ENCODE data around the gene SYNGR3.
A peak's percentile ranks its signal among the peaks of the same experiment; 100 is the strongest.

Gene SYNGR3

DNA sequence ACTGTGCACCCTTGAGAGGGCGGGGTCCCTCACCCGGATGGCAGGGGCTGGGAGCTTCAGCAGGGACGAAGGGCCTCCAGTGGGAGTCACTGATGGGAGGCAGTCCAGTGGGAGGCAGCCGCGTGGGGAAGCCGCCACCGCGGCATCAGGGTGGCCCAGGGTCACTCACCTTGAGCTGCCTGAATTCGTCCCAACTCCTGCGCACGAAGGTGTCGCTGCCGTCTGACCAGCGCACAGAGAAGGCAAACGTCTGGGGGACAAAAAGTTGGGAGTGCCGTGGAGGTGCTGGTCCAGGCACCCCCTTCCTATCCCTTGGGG lies 9.0 kb upstream of the SYNGR3 start:
- Histone ChIP-seq H3K4me3 (ENCODE audit: low read depth in 1 of 2, low read length in 2 of 2) (no peak overlapping the region), H3K27ac (ENCODE audit: low read length) (no peak overlapping the region), H3K36me3 (ENCODE audit: control insufficient read depth in 1 of 2, insufficient read depth in 2 of 2, low read length in 2 of 2) (peaks cover 23 to 38% of the 10 kb centered on the region in 2 donors), H3K4me1 (ENCODE audit: control insufficient read depth in 1 of 2, insufficient read depth in 2 of 2, low read length in 2 of 2) (peaks cover 15 to 25% of the 10 kb centered on the region in 2 donors), H3K27me3 (ENCODE audit: low read depth, low read length) (peaks cover 28% of the 10 kb centered on the region), H3K9me3 (ENCODE audit: control insufficient read depth in 1 of 2, low read length in 2 of 2) (no peaks in the 10 kb centered on the region)

DNA sequence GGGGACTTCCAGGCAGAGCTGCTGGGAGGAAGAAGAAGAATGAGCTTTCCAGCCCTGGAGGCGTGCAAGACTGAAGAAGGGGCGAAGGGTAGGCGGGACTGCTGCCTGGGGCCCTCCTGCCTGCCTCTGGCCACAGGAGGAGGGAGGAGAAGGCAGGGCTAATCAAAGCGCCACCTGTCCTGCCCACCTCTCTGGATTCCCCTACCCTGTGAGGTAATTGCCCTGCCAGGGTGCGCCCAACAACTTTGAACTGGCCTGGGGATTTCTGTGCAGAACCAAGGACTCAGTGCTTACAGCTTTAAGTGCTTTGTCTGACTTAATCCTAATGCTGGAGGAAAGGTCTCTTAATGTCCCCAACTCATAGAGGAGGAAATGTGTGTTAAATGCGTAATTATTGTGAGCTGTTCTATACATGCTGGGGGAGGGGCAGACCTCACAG lies 8.4 kb upstream of the SYNGR3 start, which contains the start of gene NOXO1:
NOXO1 (minus strand) TSS at position 72 of the 439 bp plus-strand sequence. CDS start 290 bp downstream, outside the sequence.
- Histone ChIP-seq H3K4me3 (ENCODE audit: low read depth in 1 of 2, low read length in 2 of 2) (no peak within 1 kb of the TSS), H3K27ac (ENCODE audit: low read length) (peak within 1 kb of the TSS; percentile 23), H3K9me3 (ENCODE audit: control insufficient read depth in 1 of 2, low read length in 2 of 2) (no peaks in the 10 kb centered on the region), H3K4me1 (ENCODE audit: control insufficient read depth in 1 of 2, insufficient read depth in 2 of 2, low read length in 2 of 2) (peaks cover 15 to 25% of the 10 kb centered on the region in 2 donors), H3K36me3 (ENCODE audit: control insufficient read depth in 1 of 2, insufficient read depth in 2 of 2, low read length in 2 of 2) (peaks cover 17 to 38% of the 10 kb centered on the region in 2 donors), H3K27me3 (ENCODE audit: low read depth, low read length) (peaks cover 28% of the 10 kb centered on the region)

DNA sequence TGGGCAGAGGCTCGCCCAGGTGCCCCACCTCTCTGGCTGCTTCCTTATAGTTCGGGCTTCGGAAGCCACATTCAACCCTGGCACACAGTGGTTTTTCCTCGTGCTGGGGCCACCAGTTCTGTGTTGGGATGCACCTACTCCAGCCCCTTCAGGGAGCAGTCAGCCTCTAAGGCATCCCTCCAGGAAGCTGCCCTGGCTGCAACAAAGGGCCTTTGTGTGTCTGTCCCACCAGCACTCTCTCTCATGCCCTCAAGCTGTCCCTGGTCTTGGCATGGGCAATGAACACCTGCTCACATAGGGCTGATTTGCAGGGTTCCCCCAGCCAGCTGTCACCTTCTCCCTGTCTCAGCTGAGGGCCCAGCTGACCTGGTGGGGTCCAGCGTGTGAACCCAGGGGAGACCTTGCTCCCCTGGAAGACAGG lies 7.7 kb upstream of the SYNGR3 start:
- peaks cover 28% of the 10 kb centered on the region for H3K27me3 ChIP-seq (ENCODE audit: low read depth, low read length)
- H3K4me3 ChIP-seq (ENCODE audit: low read depth in 1 of 2, low read length in 2 of 2), result no peak overlapping the region
- H3K9me3 ChIP-seq (ENCODE audit: control insufficient read depth in 1 of 2, low read length in 2 of 2), result no peaks in the 10 kb centered on the region
- peaks cover 15 to 25% of the 10 kb centered on the region in 2 donors for H3K4me1 ChIP-seq (ENCODE audit: control insufficient read depth in 1 of 2, insufficient read depth in 2 of 2, low read length in 2 of 2)
- peaks cover 18 to 38% of the 10 kb centered on the region in 2 donors for H3K36me3 ChIP-seq (ENCODE audit: control insufficient read depth in 1 of 2, insufficient read depth in 2 of 2, low read length in 2 of 2)
- H3K27ac ChIP-seq (ENCODE audit: low read length), result no peak overlapping the region

DNA sequence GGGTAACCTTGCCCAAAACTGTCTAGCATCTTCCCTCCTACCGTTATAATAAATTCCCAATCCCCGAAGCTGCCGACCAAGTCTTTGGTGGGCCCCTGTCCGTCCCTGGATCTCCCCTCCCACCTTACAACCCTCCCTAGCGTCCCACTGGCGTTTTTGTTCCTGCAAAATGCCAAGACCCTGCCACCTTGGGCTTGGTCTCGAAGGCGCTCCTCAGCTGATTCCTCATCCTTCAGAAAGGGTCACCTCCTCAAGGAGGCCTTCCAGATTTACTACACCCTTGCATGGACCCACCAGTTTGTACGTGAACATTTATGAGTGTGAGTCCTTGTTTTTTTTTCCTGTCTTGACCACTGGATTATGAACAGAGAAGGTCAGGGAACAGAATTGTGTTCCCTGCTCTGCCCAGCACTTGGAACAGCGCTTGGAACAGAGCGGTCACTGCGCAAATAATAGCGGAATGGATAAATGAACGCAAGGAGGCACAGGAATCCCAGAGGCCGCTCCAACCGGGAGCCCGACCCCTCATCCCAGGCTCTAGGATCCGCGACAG lies 6.7 kb upstream of the SYNGR3 start:
- H3K4me1 ChIP-seq (ENCODE audit: control insufficient read depth in 1 of 2, insufficient read depth in 2 of 2, low read length in 2 of 2), result peaks cover 15 to 25% of the 10 kb centered on the region in 2 donors

DNA sequence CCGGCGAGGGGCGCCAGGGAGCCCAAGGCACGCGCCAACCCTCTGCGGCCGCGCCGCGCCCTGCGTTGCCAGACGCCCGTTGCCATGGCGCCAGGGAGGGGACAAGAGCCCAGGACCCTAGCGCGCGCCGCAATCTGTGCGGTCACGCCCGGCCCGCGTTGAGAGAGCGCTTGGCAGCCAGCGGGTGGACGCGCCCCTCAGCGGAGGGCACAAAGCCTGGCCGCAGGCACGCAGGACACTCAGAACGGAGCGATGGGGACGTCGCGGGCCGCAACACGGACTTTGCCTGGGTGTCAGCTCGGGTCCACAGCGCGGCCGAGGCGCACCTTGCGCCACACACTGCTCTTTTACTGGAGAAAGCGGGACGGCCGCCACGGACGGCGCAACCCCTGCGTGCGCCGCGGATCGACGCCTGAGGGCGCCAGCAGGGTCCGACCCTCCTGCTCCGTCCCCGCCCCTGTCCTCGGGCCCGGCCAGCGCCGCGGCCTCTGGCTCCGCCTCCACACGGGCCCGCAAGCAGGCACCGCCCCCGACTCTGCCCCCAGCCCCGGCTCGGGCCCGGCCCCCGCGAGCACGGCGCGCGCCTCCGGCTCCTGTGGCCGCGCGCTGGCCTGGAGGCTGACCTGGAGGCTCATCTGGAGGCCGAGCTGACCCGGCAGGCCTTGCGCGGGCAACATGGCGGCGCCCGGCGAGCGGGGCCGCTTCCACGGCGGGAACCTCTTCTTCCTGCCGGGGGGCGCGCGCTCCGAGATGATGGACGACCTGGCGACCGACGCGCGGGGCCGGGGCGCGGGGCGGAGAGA lies 6.0 kb upstream of the SYNGR3 start, which contains the start of gene GFER:
GFER (plus strand) TSS at position 650 of the 803 bp plus-strand sequence; CDS start at position 676, 26 bp downstream.
- H3K36me3 ChIP-seq (ENCODE audit: control insufficient read depth in 1 of 2, insufficient read depth in 2 of 2, low read length in 2 of 2), result peaks cover 6 to 24% of the 10 kb centered on the region in 2 donors
- H3K4me1 ChIP-seq (ENCODE audit: control insufficient read depth in 1 of 2, insufficient read depth in 2 of 2, low read length in 2 of 2), result peaks cover 15 to 25% of the 10 kb centered on the region in 2 donors
- peak within 1 kb of the TSS; percentile 84 for H3K27ac ChIP-seq (ENCODE audit: low read length)
- H3K27me3 ChIP-seq (ENCODE audit: low read depth, low read length), result peaks cover 32% of the 10 kb centered on the region
- H3K9me3 ChIP-seq (ENCODE audit: control insufficient read depth in 1 of 2, low read length in 2 of 2), result no peaks in the 10 kb centered on the region
- H3K4me3 ChIP-seq (ENCODE audit: low read depth in 1 of 2, low read length in 2 of 2), result peak within 1 kb of the TSS; percentile 68 to 83

More for the DNA sequence above, 6.7 kb upstream of the SYNGR3 start:
- peaks cover 28% of the 10 kb centered on the region for H3K27me3 ChIP-seq (ENCODE audit: low read depth, low read length)
- peaks cover 9 to 31% of the 10 kb centered on the region in 2 donors for H3K36me3 ChIP-seq (ENCODE audit: control insufficient read depth in 1 of 2, insufficient read depth in 2 of 2, low read length in 2 of 2)
- no peak overlapping the region for H3K27ac ChIP-seq (ENCODE audit: low read length)
- peak overlapping the region; percentile 33 to 83 for H3K4me3 ChIP-seq (ENCODE audit: low read depth in 1 of 2, low read length in 2 of 2)
- H3K9me3 ChIP-seq (ENCODE audit: control insufficient read depth in 1 of 2, low read length in 2 of 2), result no peaks in the 10 kb centered on the region

DNA sequence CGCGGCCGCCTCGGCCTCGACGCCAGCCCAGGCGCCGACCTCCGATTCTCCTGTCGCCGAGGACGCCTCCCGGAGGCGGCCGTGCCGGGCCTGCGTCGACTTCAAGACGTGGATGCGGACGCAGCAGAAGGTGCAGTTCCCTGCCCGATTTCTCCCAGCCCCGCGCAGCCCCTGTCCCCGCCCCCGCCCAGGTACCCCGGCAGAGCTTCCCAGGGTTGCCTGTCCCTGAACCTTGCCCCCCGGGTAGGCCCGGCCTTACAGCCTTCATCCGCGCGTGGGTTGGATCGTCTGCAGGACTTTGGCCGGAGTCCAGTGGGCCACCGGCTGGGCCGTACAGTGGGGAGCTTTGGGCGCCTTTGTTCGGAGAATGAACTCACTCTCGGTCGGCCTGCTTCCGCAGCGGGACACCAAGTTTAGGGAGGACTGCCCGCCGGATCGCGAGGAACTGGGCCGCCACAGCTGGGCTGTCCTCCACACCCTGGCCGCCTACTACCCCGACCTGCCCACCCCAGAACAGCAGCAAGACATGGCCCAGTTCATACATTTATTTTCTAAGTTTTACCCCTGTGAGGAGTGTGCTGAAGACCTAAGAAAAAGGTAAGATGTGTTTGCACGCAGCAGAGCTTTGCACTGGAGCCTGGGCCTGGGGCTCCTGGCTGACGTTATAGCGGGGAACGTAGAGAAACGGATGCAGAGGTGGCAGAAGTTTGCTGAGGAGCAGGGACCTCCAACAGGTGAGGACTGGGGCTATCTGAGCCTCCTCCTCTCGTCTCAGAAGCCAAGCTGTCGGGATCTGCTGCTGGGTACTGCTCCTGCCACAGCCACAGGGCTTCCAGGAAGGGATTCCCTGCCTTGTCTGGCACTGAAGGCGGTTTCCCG lies 5.2 kb upstream of the SYNGR3 start:
- Histone ChIP-seq H3K9me3 (ENCODE audit: control insufficient read depth in 1 of 2, low read length in 2 of 2) (no peaks in the 10 kb centered on the region), H3K27me3 (ENCODE audit: low read depth, low read length) (peaks cover 40% of the 10 kb centered on the region), H3K27ac (ENCODE audit: low read length) (peak overlapping the region; percentile 84), H3K36me3 (ENCODE audit: control insufficient read depth in 1 of 2, insufficient read depth in 2 of 2, low read length in 2 of 2) (peaks cover 6 to 21% of the 10 kb centered on the region in 2 donors), H3K4me1 (ENCODE audit: control insufficient read depth in 1 of 2, insufficient read depth in 2 of 2, low read length in 2 of 2) (peaks cover 15 to 23% of the 10 kb centered on the region in 2 donors), H3K4me3 (ENCODE audit: low read depth in 1 of 2, low read length in 2 of 2) (peak overlapping the region; percentile 68 to 83)

DNA sequence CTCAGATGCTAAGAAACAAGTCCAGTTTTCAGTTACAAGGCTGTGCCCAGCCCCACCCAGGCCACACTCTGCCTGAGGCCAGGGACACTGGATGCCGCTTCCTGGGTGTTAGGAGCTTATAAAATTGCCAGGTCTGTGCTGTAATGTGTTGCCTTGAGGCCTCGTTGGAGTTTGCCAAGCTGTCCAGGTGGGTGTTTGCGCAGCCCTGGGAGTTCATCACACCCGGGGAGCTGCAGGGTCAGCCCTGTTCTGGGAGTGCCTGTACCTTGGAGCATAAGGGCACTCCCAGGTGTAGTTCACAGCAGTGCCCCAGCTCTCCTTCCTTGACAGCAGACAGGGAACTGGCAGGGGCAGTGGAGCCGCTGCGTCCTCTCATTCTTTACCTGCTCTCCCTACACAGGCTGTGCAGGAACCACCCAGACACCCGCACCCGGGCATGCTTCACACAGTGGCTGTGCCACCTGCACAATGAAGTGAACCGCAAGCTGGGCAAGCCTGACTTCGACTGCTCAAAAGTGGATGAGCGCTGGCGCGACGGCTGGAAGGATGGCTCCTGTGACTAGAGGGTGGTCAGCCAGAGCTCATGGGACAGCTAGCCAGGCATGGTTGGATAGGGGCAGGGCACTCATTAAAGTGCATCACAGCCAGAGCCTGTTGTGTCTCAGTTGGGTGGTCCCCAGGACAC lies 4.2 kb upstream of the SYNGR3 start:
- peak overlapping the region in 1 of 2 donors; percentile 68 for H3K4me3 ChIP-seq (ENCODE audit: low read depth in 1 of 2, low read length in 2 of 2)
- H3K27me3 ChIP-seq (ENCODE audit: low read depth, low read length), result peaks cover 36% of the 10 kb centered on the region
- H3K27ac ChIP-seq (ENCODE audit: low read length), result peak overlapping the region; percentile 84
- no peaks in the 10 kb centered on the region for H3K9me3 ChIP-seq (ENCODE audit: control insufficient read depth in 1 of 2, low read length in 2 of 2)
- peaks cover 15 to 24% of the 10 kb centered on the region in 2 donors for H3K4me1 ChIP-seq (ENCODE audit: control insufficient read depth in 1 of 2, insufficient read depth in 2 of 2, low read length in 2 of 2)
- H3K36me3 ChIP-seq (ENCODE audit: control insufficient read depth in 1 of 2, insufficient read depth in 2 of 2, low read length in 2 of 2), result peaks cover 6 to 21% of the 10 kb centered on the region in 2 donors

DNA sequence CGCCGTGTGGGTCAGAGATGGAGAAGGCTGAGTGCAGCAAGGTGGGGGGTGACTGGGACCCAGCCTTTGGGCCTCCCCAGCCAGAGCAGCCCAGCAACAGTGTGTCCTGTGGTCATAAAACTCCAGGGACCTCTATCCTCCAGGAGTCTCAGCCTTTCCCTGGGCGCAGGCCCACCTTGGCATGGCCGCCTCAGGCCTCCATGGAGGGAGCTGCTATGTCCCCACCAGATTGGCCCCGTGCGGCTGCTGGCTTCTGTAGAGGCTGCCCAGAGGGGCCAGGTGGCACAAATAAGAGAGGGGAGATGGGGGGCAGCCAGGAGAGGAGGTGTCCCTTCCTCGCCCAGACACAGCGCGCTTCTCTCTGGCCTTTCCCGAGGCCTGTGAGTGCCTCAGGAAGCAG lies 2.6 kb upstream of the SYNGR3 start:
- Histone ChIP-seq H3K9me3 (ENCODE audit: control insufficient read depth in 1 of 2, low read length in 2 of 2) (no peaks in the 10 kb centered on the region), H3K27me3 (ENCODE audit: low read depth, low read length) (peaks cover 25% of the 10 kb centered on the region), H3K27ac (ENCODE audit: low read length) (no peak overlapping the region), H3K4me3 (ENCODE audit: low read depth in 1 of 2, low read length in 2 of 2) (no peak overlapping the region), H3K4me1 (ENCODE audit: control insufficient read depth in 1 of 2, insufficient read depth in 2 of 2, low read length in 2 of 2) (peaks cover 15 to 36% of the 10 kb centered on the region in 2 donors), H3K36me3 (ENCODE audit: control insufficient read depth in 1 of 2, insufficient read depth in 2 of 2, low read length in 2 of 2) (peaks cover 6 to 21% of the 10 kb centered on the region in 2 donors)

DNA sequence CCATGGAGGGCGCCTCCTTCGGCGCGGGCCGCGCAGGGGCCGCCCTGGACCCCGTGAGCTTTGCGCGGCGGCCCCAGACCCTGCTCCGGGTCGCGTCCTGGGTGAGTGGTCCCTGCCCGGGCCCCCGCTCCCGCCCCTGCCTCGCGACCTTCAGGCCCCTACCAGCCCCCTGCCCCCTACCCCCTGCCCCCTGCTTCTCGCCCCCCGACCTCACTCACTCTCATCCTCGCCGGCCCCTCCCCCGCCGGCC lies 256 bp downstream of the SYNGR3 start:
- Histone ChIP-seq H3K27ac (ENCODE audit: low read length) (no peak overlapping the region), H3K36me3 (ENCODE audit: control insufficient read depth in 1 of 2, insufficient read depth in 2 of 2, low read length in 2 of 2) (peaks cover 6 to 21% of the 10 kb centered on the region in 2 donors), H3K9me3 (ENCODE audit: control insufficient read depth in 1 of 2, low read length in 2 of 2) (no peaks in the 10 kb centered on the region), H3K4me3 (ENCODE audit: low read depth in 1 of 2, low read length in 2 of 2) (no peak overlapping the region), H3K4me1 (ENCODE audit: control insufficient read depth in 1 of 2, insufficient read depth in 2 of 2, low read length in 2 of 2) (peaks cover 6 to 24% of the 10 kb centered on the region in 2 donors), H3K27me3 (ENCODE audit: low read depth, low read length) (peaks cover 21% of the 10 kb centered on the region)

DNA sequence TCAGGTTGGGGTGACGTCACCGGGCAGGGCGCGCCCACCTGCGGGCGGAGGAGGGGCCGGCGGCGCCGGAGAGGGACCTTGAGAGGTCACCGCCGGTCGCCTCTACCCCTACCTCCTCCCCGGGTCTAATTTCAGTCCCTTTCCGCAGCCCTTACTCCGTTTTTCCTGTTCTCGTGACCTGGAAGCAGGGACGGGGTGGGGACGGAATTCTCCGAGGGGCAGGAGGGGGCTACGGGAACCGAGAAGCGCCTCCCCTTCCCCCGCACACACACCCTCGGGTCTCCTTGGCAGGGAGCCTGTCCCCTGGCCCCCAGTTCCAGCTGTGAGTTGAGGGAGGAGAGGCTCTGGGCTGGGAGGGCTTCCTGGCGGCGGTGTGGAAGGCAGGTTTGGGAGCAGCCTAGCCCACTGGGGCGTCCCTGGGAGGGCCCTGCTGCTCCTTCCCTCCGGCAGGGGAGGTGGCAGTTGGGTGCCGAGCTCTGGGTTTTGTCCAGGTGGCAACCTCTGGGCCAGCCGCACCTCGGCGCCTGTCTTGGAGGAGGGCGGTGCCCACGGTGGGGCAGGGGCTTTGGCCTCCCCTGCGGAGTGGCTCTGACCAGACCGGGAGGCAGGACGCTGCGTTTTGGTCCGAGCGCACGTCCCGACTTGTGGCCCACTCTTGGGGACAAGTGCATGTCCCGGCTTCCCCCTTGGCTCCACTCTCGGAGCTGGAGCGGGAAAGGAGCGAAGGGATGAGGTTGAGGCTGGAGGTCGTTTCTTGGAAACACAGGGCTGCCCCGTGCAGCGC lies 773 bp downstream of the SYNGR3 start:
- Histone ChIP-seq H3K27ac (ENCODE audit: low read length) (no peak overlapping the region), H3K9me3 (ENCODE audit: control insufficient read depth in 1 of 2, low read length in 2 of 2) (no peaks in the 10 kb centered on the region), H3K4me3 (ENCODE audit: low read depth in 1 of 2, low read length in 2 of 2) (peak overlapping the region in 1 of 2 donors; percentile 24), H3K4me1 (ENCODE audit: control insufficient read depth in 1 of 2, insufficient read depth in 2 of 2, low read length in 2 of 2) (peaks cover under 1 to 19% of the 10 kb centered on the region in 2 donors), H3K36me3 (ENCODE audit: control insufficient read depth in 1 of 2, insufficient read depth in 2 of 2, low read length in 2 of 2) (peaks cover 6 to 18% of the 10 kb centered on the region in 2 donors), H3K27me3 (ENCODE audit: low read depth, low read length) (peaks cover 21% of the 10 kb centered on the region)
